Measurements from ENCODE around the gene ADISSP.

The ADISSP gene

DNA sequence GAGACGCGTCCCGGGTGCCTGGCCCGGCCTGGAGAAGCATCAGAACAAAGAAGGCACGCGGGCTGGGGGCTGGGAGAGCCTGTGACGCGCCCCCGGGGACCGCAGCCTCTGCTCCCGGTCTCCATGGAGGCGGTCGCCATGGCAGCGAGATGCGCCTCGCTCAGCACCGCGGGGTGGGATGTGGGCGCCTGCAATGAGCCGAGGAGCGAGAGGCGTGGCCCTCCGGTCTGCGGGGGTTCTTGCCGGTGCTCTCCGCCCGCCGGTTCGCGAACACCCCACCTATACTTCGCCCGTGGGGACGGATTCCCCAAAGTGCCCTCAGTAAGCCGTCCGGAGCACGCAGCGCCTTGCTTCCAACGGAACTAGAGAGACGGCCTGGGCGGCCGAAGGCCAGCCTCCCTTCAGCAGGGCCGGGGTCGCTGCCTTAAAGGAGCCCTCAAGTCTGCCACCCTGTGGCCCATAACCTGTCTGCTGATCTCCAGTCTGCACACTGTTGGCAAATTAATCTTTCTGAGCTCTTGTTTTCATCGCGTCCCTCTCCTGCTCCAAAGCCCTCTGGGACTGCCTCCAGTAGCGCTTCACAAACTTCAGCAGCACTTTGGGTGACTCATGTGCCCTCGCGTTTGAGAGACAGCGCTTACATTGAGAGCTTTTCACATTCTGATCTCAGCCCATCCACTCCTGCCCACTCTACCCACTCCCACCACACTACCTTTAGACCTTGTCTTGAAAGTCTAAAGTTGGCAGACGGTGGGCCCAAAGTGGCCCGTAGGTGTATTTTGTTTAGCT, 983 bp upstream of the ADISSP start (continued):
- TF ChIP-seq, protein P1, sequence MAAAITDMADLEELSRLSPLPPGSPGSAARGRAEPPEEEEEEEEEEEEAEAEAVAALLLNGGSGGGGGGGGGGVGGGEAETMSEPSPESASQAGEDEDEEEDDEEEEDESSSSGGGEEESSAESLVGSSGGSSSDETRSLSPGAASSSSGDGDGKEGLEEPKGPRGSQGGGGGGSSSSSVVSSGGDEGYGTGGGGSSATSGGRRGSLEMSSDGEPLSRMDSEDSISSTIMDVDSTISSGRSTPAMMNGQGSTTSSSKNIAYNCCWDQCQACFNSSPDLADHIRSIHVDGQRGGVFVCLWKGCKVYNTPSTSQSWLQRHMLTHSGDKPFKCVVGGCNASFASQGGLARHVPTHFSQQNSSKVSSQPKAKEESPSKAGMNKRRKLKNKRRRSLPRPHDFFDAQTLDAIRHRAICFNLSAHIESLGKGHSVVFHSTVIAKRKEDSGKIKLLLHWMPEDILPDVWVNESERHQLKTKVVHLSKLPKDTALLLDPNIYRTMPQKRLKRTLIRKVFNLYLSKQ (tag by site-specific recombination; IDR thresholded peaks at IDR 0.05; ENCODE audit: borderline replicate concordance), result no peak
- TF ChIP-seq ZNF610 (tag by site-specific recombination; IDR thresholded peaks at IDR 0.05; ENCODE audit: borderline replicate concordance) (no peak), ZNF701 (tag by site-specific recombination; IDR thresholded peaks at IDR 0.05) (no peak), KLF7 (tag by site-specific recombination; IDR thresholded peaks at IDR 0.05; ENCODE audit: borderline replicate concordance) (no peak), GLIS2 (tag by site-specific recombination; IDR thresholded peaks at IDR 0.05) (peak; percentile 73), ZNF10 (tag by site-specific recombination; IDR thresholded peaks at IDR 0.05) (no peak), ZNF221 (tag by site-specific recombination; IDR thresholded peaks at IDR 0.05; ENCODE audit: borderline replicate concordance) (no peak), GLI2 (tag by site-specific recombination; IDR thresholded peaks at IDR 0.05; ENCODE audit: borderline replicate concordance, low read depth) (no peak), ZNF596 (tag by site-specific recombination; IDR thresholded peaks at IDR 0.05) (no peak), ZNF560 (tag by site-specific recombination; IDR thresholded peaks at IDR 0.05; ENCODE audit: borderline replicate concordance) (no peak), ZNF660 (tag by site-specific recombination; IDR thresholded peaks at IDR 0.05) (no peak), ZNF354C (tag by site-specific recombination; IDR thresholded peaks at IDR 0.05; ENCODE audit: borderline replicate concordance, low read depth) (no peak), ZNF707 (tag by site-specific recombination; IDR thresholded peaks at IDR 0.05) (no peak), KLF16 (tag by site-specific recombination; IDR thresholded peaks at IDR 0.05) (no peak), ZNF311 (tag by site-specific recombination; IDR thresholded peaks at IDR 0.05; ENCODE audit: borderline replicate concordance) (no peak), GFI1B (tag by site-specific recombination; IDR thresholded peaks at IDR 0.05) (no peak), KLF8 (tag by site-specific recombination; IDR thresholded peaks at IDR 0.05) (no peak), ZNF391 (tag by site-specific recombination; IDR thresholded peaks at IDR 0.05; ENCODE audit: borderline replicate concordance, low read depth) (0 out of 2 replicates have a peak, but pooled peaks have one; percentile 24)
- TF ChIP-seq, protein P2, sequence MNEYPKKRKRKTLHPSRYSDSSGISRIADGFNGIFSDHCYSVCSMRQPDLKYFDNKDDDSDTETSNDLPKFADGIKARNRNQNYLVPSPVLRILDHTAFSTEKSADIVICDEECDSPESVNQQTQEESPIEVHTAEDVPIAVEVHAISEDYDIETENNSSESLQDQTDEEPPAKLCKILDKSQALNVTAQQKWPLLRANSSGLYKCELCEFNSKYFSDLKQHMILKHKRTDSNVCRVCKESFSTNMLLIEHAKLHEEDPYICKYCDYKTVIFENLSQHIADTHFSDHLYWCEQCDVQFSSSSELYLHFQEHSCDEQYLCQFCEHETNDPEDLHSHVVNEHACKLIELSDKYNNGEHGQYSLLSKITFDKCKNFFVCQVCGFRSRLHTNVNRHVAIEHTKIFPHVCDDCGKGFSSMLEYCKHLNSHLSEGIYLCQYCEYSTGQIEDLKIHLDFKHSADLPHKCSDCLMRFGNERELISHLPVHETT (tag by site-specific recombination; IDR thresholded peaks at IDR 0.05), result 0 out of 2 replicates have a peak, but pooled peaks have one; percentile 58
- TF ChIP-seq, protein P3, sequence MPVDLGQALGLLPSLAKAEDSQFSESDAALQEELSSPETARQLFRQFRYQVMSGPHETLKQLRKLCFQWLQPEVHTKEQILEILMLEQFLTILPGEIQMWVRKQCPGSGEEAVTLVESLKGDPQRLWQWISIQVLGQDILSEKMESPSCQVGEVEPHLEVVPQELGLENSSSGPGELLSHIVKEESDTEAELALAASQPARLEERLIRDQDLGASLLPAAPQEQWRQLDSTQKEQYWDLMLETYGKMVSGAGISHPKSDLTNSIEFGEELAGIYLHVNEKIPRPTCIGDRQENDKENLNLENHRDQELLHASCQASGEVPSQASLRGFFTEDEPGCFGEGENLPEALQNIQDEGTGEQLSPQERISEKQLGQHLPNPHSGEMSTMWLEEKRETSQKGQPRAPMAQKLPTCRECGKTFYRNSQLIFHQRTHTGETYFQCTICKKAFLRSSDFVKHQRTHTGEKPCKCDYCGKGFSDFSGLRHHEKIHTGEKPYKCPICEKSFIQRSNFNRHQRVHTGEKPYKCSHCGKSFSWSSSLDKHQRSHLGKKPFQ (tag by site-specific recombination; IDR thresholded peaks at IDR 0.05), result no peak
- TF ChIP-seq, protein P4, sequence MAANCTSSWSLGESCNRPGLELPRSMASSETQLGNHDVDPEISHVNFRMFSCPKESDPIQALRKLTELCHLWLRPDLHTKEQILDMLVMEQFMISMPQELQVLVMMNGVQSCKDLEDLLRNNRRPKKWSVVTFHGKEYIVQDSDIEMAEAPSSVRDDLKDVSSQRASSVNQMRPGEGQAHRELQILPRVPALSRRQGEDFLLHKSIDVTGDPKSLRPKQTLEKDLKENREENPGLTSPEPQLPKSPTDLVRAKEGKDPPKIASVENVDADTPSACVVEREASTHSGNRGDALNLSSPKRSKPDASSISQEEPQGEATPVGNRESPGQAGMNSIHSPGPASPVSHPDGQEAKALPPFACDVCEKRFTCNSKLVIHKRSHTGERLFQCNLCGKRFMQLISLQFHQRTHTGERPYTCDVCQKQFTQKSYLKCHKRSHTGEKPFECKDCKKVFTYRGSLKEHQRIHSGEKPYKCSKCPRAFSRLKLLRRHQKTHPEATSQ (tag by site-specific recombination; IDR thresholded peaks at IDR 0.05), result no peak
- TF ChIP-seq, protein P5, sequence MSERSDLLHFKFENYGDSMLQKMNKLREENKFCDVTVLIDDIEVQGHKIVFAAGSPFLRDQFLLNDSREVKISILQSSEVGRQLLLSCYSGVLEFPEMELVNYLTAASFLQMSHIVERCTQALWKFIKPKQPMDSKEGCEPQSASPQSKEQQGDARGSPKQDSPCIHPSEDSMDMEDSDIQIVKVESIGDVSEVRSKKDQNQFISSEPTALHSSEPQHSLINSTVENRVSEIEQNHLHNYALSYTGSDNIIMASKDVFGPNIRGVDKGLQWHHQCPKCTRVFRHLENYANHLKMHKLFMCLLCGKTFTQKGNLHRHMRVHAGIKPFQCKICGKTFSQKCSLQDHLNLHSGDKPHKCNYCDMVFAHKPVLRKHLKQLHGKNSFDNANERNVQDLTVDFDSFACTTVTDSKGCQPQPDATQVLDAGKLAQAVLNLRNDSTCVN (tag by site-specific recombination; optimal IDR thresholded peaks at IDR 0.05), result no peak
- TF ChIP-seq, protein P6, sequence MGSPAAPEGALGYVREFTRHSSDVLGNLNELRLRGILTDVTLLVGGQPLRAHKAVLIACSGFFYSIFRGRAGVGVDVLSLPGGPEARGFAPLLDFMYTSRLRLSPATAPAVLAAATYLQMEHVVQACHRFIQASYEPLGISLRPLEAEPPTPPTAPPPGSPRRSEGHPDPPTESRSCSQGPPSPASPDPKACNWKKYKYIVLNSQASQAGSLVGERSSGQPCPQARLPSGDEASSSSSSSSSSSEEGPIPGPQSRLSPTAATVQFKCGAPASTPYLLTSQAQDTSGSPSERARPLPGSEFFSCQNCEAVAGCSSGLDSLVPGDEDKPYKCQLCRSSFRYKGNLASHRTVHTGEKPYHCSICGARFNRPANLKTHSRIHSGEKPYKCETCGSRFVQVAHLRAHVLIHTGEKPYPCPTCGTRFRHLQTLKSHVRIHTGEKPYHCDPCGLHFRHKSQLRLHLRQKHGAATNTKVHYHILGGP (tag by site-specific recombination; IDR thresholded peaks at IDR 0.05), result no peak
- TF ChIP-seq, protein P7, sequence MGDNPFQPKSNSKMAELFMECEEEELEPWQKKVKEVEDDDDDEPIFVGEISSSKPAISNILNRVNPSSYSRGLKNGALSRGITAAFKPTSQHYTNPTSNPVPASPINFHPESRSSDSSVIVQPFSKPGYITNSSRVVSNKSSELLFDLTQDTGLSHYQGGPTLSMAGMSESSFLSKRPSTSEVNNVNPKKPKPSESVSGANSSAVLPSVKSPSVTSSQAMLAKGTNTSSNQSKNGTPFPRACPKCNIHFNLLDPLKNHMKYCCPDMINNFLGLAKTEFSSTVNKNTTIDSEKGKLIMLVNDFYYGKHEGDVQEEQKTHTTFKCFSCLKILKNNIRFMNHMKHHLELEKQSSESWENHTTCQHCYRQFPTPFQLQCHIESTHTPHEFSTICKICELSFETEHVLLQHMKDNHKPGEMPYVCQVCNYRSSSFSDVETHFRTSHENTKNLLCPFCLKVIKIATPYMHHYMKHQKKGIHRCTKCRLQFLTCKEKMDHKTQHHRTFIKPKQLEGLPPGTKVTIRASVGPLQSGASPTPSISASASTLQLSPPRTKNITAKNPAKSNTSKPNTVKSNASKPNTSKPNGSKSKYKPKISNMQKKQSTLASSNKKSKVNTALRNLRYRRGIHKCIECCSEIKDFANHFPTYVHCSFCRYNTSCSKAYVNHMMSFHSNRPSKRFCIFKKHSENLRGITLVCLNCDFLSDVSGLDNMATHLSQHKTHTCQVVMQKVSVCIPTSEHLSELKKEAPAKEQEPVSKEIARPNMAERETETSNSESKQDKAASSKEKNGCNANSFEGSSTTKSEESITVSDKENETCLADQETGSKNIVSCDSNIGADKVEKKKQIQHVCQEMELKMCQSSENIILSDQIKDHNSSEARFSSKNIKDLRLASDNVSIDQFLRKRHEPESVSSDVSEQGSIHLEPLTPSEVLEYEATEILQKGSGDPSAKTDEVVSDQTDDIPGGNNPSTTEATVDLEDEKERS (tag by site-specific recombination; IDR thresholded peaks at IDR 0.05), result no peak
